ENCODE measurements around the gene SAPCD2.

- TF ChIP-seq YY1 (IDR thresholded peaks at IDR 0.05; ENCODE audit: insufficient read depth, insufficient read length), result no peak
- TF ChIP-seq ZNF274 (IDR thresholded peaks at IDR 0.05; ENCODE audit: low read depth, low read length), result no peak
- no peak for TF ChIP-seq SUZ12 (IDR thresholded peaks at IDR 0.05; ENCODE audit: extremely low read depth, insufficient read depth, insufficient read length)
These were observed 34.9 kb downstream of the SAPCD2 start for GRCh38 chr9:137035507-137035834.

All from NT2/D1 (cell line).